GM12875 (cell line): ENCODE data around the gene PPFIBP2.

ENCODE experiments used
- H3K4me3 ChIP-seq: one replicate; pipeline ENCODE4 v1.5.1; 2011; ENCODE audit warnings: low read depth, low read length, control low read depth
- CTCF ChIP-seq: IDR thresholded peaks from 2 replicates; pipeline ENCODE4 v1.5.1; 2011; ENCODE audit warnings: low read depth, mild to moderate bottlenecking, control low read depth, inconsistent platforms, low read length, moderate library complexity, borderline replicate concordance; ENCODE audit not compliant: insufficient read depth

PPFIBP2 gene

GRCh38 chr11:7548659-7549274 is 35.0 kb downstream of the PPFIBP2 start:
- no peak overlapping the region for H3K4me3 ChIP-seq
- peak; percentile 82 for TF ChIP-seq CTCF

GRCh38 chr11:7549681-7550080 is 35.9 kb downstream of the PPFIBP2 start:
- no peak overlapping the region for H3K4me3 ChIP-seq
- no peak for TF ChIP-seq CTCF

- no peak for TF ChIP-seq CTCF
- no peak overlapping the region for H3K4me3 ChIP-seq
Observed at GRCh38 chr11:7551571-7551970, 37.8 kb downstream of the PPFIBP2 start.

- no peak for TF ChIP-seq CTCF
- no peak overlapping the region for H3K4me3 ChIP-seq
Observed at GRCh38 chr11:7552666-7553065, 38.9 kb downstream of the PPFIBP2 start.

GRCh38 chr11:7555052-7555699 is 41.4 kb downstream of the PPFIBP2 start:
- H3K4me3 ChIP-seq = no peak overlapping the region
- TF ChIP-seq CTCF = no peak

- no peak overlapping the region for H3K4me3 ChIP-seq
- no peak for TF ChIP-seq CTCF
Observed at GRCh38 chr11:7558046-7558445, 44.2 kb downstream of the PPFIBP2 start.
